Osteoblast (primary cell): ENCODE results near the gene DDX10. TPM values are rescaled to one million over a fixed set of nuclear protein-coding genes. Genes with fewer than 3 reads are reported as not detected.

Source experiments
- DNase-seq: peaks from one replicate; pipeline ENCODE4 v3.0.0; 2011; ENCODE audit warnings: low spot score, mixed read lengths; ENCODE audit not compliant: insufficient read length; ENCODE audit errors: missing footprints
- H2AFZ ChIP-seq: 2 replicates; pipeline ENCODE4 v1.6.0; 2011; ENCODE audit warnings: mild to moderate bottlenecking, low read length
- H3K27ac ChIP-seq: 2 replicates; pipeline ENCODE4 v1.5.1; 2011; ENCODE audit warnings: mild to moderate bottlenecking, low read depth, low read length, moderate library complexity
- H3K27me3 ChIP-seq: 2 replicates; pipeline ENCODE4 v1.6.0; 2012; ENCODE audit warnings: mild to moderate bottlenecking, control low read depth, inconsistent platforms, low read length, moderate library complexity; ENCODE audit not compliant: insufficient read depth
- H3K36me3 ChIP-seq: 2 replicates; pipeline ENCODE4 v1.5.1; 2011; ENCODE audit warnings: mild to moderate bottlenecking, low read length, control low read depth, moderate library complexity; ENCODE audit not compliant: insufficient read depth
- H3K4me1 ChIP-seq: 2 replicates; pipeline ENCODE4 v1.5.1; 2011; ENCODE audit warnings: mild to moderate bottlenecking, low read length, control low read depth, moderate library complexity; ENCODE audit not compliant: insufficient read depth
- H3K4me2 ChIP-seq: 2 replicates; pipeline ENCODE4 v1.6.0; 2011; ENCODE audit warnings: mild to moderate bottlenecking, low read length; ENCODE audit not compliant: insufficient read depth
- H3K4me3 ChIP-seq: fragments of 200-600 bp; sonication (generic); 3 replicates; pipeline ENCODE4 v1.5.1; 2012; ENCODE audit warnings: mild to moderate bottlenecking, low read length, inconsistent platforms; ENCODE audit not compliant: insufficient read depth
- H3K79me2 ChIP-seq: 2 replicates; pipeline ENCODE4 v1.6.0; 2012; ENCODE audit warnings: mild to moderate bottlenecking, low read length, control low read depth, inconsistent platforms; ENCODE audit not compliant: insufficient read depth
- H3K9me3 ChIP-seq: 2 replicates; pipeline ENCODE4 v1.5.1; 2011; ENCODE audit warnings: low read depth, low read length, control low read depth
- H4K20me1 ChIP-seq: 2 replicates; pipeline ENCODE4 v1.6.0; 2012; ENCODE audit warnings: mild to moderate bottlenecking, low read length, control low read depth; ENCODE audit not compliant: insufficient read depth
- CTCF ChIP-seq: IDR thresholded peaks from 2 replicates; pipeline ENCODE4 v1.5.1; 2011; ENCODE audit warnings: mild to moderate bottlenecking, low read depth, low read length, moderate library complexity; ENCODE audit errors: extremely low read depth
- total RNA-seq: library from RNA; depleted of rRNA; stranded (reverse); fragments of >200 nt; gene quantifications from 2 replicates; pipeline ENCODE4 v1.2.3, GENCODE V29; 2012

DDX10 gene
- total RNA-seq, 1 donor = 16.6 TPM

GRCh38 chr11:108672786-108673185 lies 7.9 kb downstream of the DDX10 start:
- Histone ChIP-seq H3K4me2 (no peak overlapping the region), H3K9me3 (no peaks in the 10 kb centered on the region), H3K36me3 (peaks cover 18% of the 10 kb centered on the region), H3K27me3 (no peaks in the 10 kb centered on the region), H3K79me2 (peaks cover 53% of the 10 kb centered on the region), H4K20me1 (peaks cover 4% of the 10 kb centered on the region), H3K27ac (no peak overlapping the region), H2AFZ (no peak overlapping the region), H3K4me3 (no peak overlapping the region), H3K4me1 (peaks cover 6% of the 10 kb centered on the region)
- TF ChIP-seq CTCF = no peak
- no peak for DNase-seq

GRCh38 chr11:108679045-108679444 lies 14.2 kb downstream of the DDX10 start:
- H3K27ac ChIP-seq = no peak overlapping the region
- peaks cover 6% of the 10 kb centered on the region for H3K4me1 ChIP-seq
- no peaks in the 10 kb centered on the region for H4K20me1 ChIP-seq
- peaks cover 3% of the 10 kb centered on the region for H3K79me2 ChIP-seq
- H3K9me3 ChIP-seq = no peaks in the 10 kb centered on the region
- H3K36me3 ChIP-seq = peaks cover 20% of the 10 kb centered on the region
- no peak overlapping the region for H3K4me3 ChIP-seq
- no peak for TF ChIP-seq CTCF
- H3K4me2 ChIP-seq = no peak overlapping the region
- H2AFZ ChIP-seq = no peak overlapping the region
- no peak for DNase-seq
- H3K27me3 ChIP-seq = no peaks in the 10 kb centered on the region

- TF ChIP-seq CTCF = no peak
- H3K9me3 ChIP-seq = no peaks in the 10 kb centered on the region
- H3K27ac ChIP-seq = no peak overlapping the region
These were observed 15.4 kb downstream of the DDX10 start for GRCh38 chr11:108680271-108680670.

GRCh38 chr11:108685419-108686130 lies 20.7 kb downstream of the DDX10 start:
- H3K27ac ChIP-seq = peak overlapping the region; percentile 20

More at GRCh38 chr11:108680271-108680670, 15.4 kb downstream of the DDX10 start:
- DNase-seq = no peak
- no peaks in the 10 kb centered on the region for H4K20me1 ChIP-seq
- H3K4me3 ChIP-seq = no peak overlapping the region
- H2AFZ ChIP-seq = no peak overlapping the region
- H3K36me3 ChIP-seq = peaks cover 20% of the 10 kb centered on the region
- peaks cover 6% of the 10 kb centered on the region for H3K4me1 ChIP-seq
- H3K79me2 ChIP-seq = peaks cover 3% of the 10 kb centered on the region
- no peaks in the 10 kb centered on the region for H3K27me3 ChIP-seq
- H3K4me2 ChIP-seq = no peak overlapping the region

More at GRCh38 chr11:108685419-108686130, 20.7 kb downstream of the DDX10 start:
- Histone ChIP-seq H2AFZ (no peak overlapping the region), H4K20me1 (no peaks in the 10 kb centered on the region), H3K27me3 (no peaks in the 10 kb centered on the region), H3K4me2 (no peak overlapping the region), H3K36me3 (peaks cover 10% of the 10 kb centered on the region), H3K4me1 (peaks cover 9% of the 10 kb centered on the region), H3K9me3 (no peaks in the 10 kb centered on the region), H3K4me3 (no peak overlapping the region), H3K79me2 (peaks cover 3% of the 10 kb centered on the region)
- peak; percentile 84 for DNase-seq
- no peak for TF ChIP-seq CTCF
